HG03135 (cell line): ENCODE results near the gene CXorf51B.
"Not testable (repeated sequence)": the region's sequence is repeated elsewhere in the genome, so short reads cannot be mapped to it uniquely, and the experiment has no call there.

ENCODE experiments used
- ATAC-seq: cut with Tn5 transposase; IDR thresholded peaks from one replicate; pipeline ENCODE4 v1.9.1; 2021; ENCODE audit warnings: mild to moderate bottlenecking, moderate library complexity; ENCODE audit not compliant: unreplicated experiment

The CXorf51B gene

GRCh38 chrX:146809471-146809870 lies at the start of gene CXorf51B:
Gene CXorf51B, plus strand, starts transcription at chrX:146809771. Its CDS starts 21 bp downstream, at chrX:146809792.
- not testable (repeated sequence) for ATAC-seq

- not testable (repeated sequence) for ATAC-seq
Measured at GRCh38 chrX:146814644-146815043, 5.1 kb downstream of the CXorf51B start, which contains the start of gene CXorf51A. Gene CXorf51A, minus strand, starts transcription at chrX:146814744. Its CDS starts 21 bp downstream, at chrX:146814723.

GRCh38 chrX:146831994-146832393 lies 22.4 kb downstream of the CXorf51B start:
- no peak for ATAC-seq

- no peak for ATAC-seq
Measured at GRCh38 chrX:146854281-146854680, 44.7 kb downstream of the CXorf51B start.
